GM23248 (cell line): ENCODE data around the gene SLC39A3. TPM values are rescaled to one million over a fixed set of nuclear protein-coding genes. Genes with fewer than 3 reads are reported as not detected.

Experiments used
- DNase-seq: peaks from one replicate; pipeline ENCODE4 v3.0.0-alpha.2; 2015
- H2AFZ ChIP-seq: fragments of 200-600 bp; sonication (generic); 2 replicates; pipeline ENCODE4 v1.6.1; 2016; ENCODE audit warnings: antibody characterized with exemption
- H3F3A ChIP-seq: fragments of 200-600 bp; sonication (generic); 2 replicates; pipeline ENCODE4 v1.6.1; 2016; ENCODE audit warnings: mild to moderate bottlenecking, antibody characterized with exemption, mixed run types; ENCODE audit not compliant: insufficient read depth
- H3K27ac ChIP-seq: fragments of 200-600 bp; sonication (generic); 2 replicates; pipeline ENCODE4 v1.5.1; 2016; ENCODE audit warnings: mild to moderate bottlenecking
- H3K27me3 ChIP-seq: fragments of 200-600 bp; sonication (generic); replicated peaks from 2 replicates; pipeline ENCODE4 v1.6.1; 2016; ENCODE audit warnings: mild to moderate bottlenecking; ENCODE audit not compliant: insufficient read depth
- H3K36me3 ChIP-seq: fragments of 200-600 bp; sonication (generic); 2 replicates; pipeline ENCODE4 v1.6.1; 2016; ENCODE audit warnings: low read depth, mild to moderate bottlenecking
- H3K4me1 ChIP-seq: fragments of 200-600 bp; sonication (generic); 2 replicates; pipeline ENCODE4 v1.6.1; 2016; ENCODE audit warnings: mild to moderate bottlenecking; ENCODE audit not compliant: insufficient read depth
- H3K4me2 ChIP-seq: fragments of 200-600 bp; sonication (generic); one replicate; pipeline ENCODE4 v1.6.1; 2016; ENCODE audit warnings: mild to moderate bottlenecking; ENCODE audit not compliant: unreplicated experiment
- H3K4me3 ChIP-seq: fragments of 200-600 bp; sonication (generic); 2 replicates; pipeline ENCODE4 v1.5.1; 2016; ENCODE audit warnings: mild to moderate bottlenecking
- H3K79me2 ChIP-seq: fragments of 200-600 bp; sonication (generic); 2 replicates; pipeline ENCODE4 v1.6.1; 2016; ENCODE audit warnings: mild to moderate bottlenecking; ENCODE audit not compliant: insufficient read depth
- H3K9ac ChIP-seq: fragments of 200-600 bp; sonication (generic); 2 replicates; pipeline ENCODE4 v1.6.1; 2016; ENCODE audit warnings: mild to moderate bottlenecking
- H3K9me2 ChIP-seq: fragments of 200-600 bp; sonication (generic); 2 replicates; pipeline ENCODE4 v1.6.1; 2016; ENCODE audit warnings: mixed run types, mild to moderate bottlenecking, moderate library complexity; ENCODE audit not compliant: insufficient read depth
- H3K9me3 ChIP-seq: fragments of 200-600 bp; sonication (generic); one replicate; pipeline ENCODE4 v1.6.1; 2017; ENCODE audit warnings: low read depth
- H4K20me1 ChIP-seq: fragments of 200-600 bp; sonication (generic); 2 replicates; pipeline ENCODE4 v1.6.0; 2016; ENCODE audit not compliant: insufficient read depth
- EZH2 ChIP-seq: fragments of 200-600 bp; sonication (generic); IDR thresholded peaks from 2 replicates; pipeline ENCODE4 v1.6.1; 2018; ENCODE audit warnings: antibody characterized with exemption, mild to moderate bottlenecking; ENCODE audit not compliant: insufficient read depth, poor library complexity, severe bottlenecking
- EZH2phosphoT487 ChIP-seq: fragments of 200-600 bp; sonication (generic); IDR thresholded peaks from 2 replicates; pipeline ENCODE4 v1.6.1; 2018; ENCODE audit warnings: antibody characterized with exemption, moderate library complexity, mild to moderate bottlenecking, low read depth; ENCODE audit not compliant: insufficient read depth
- WGBS, 2 experiments: methylation state at CpG; one replicate each; pipeline ENCODE4 v1.1.6; 2015 to 2017; ENCODE audit warnings: low lambda C conversion rate in 2 of 2, low coverage in 1 of 2; ENCODE audit errors: missing lambda C conversion rate in 2 of 2; 5-methylcytosine and 5-hydroxymethylcytosine counted together
- in situ Hi-C: fragments of 300-500 bp; cut with MboI; formaldehyde crosslinking; loops from 2 replicates; pipeline ENCODE4 v1.15.0; 2020
- polyA plus RNA-seq: library from polyadenylated mRNA; unstranded; fragments of >200 nt; fragmentation: Nextera tagmentation; extraction: Ambion mirVana; gene quantifications from 2 replicates; pipeline ENCODE4 v1.2.1, GENCODE V29; 2016
- total RNA-seq: library from RNA; depleted of rRNA; stranded (reverse); fragments of >200 nt; shearing (Covaris generic); gene quantifications from 2 replicates; pipeline ENCODE4 v1.2.3, GENCODE V29; 2014

The SLC39A3 gene
- total and polyA plus RNA-seq, 2 experiments from 2014 or later, result 45.2 to 50.9 TPM

- H3K79me2 ChIP-seq, result no peaks in the 10 kb centered on the region
- H3K9me2 ChIP-seq, result no peaks in the 10 kb centered on the region
- H3K27ac ChIP-seq, result no peak overlapping the region
- H3K9ac ChIP-seq, result no peak overlapping the region
- no peaks in the 10 kb centered on the region; the same call in 1 of the 2 replicates for H3K36me3 ChIP-seq
- no peak overlapping the region for H2AFZ ChIP-seq
- H3K4me1 ChIP-seq, result no peaks in the 10 kb centered on the region
- no peak overlapping the region for H3K4me3 ChIP-seq
- H4K20me1 ChIP-seq, result no peaks in the 10 kb centered on the region
- in situ Hi-C loops, result no loop called here
- TF ChIP-seq EZH2 (no peak), EZH2phosphoT487 (no peak)
- no peaks in the 10 kb centered on the region for H3F3A ChIP-seq
- 91% methylated on average over 35 to 48 of the region's 48 CpGs for WGBS, 2 experiments
- H3K27me3 ChIP-seq, result no peaks in the 10 kb centered on the region
- DNase-seq, result no peak
- no peaks in the 10 kb centered on the region for H3K9me3 ChIP-seq
- H3K4me2 ChIP-seq, result no peak overlapping the region
These were observed 17.4 kb upstream of the SLC39A3 start for GRCh38 chr19:2756921-2757881.

- no peaks in the 10 kb centered on the region for H3K27me3 ChIP-seq
- no peaks in the 10 kb centered on the region for H3K9me2 ChIP-seq
- no peaks in the 10 kb centered on the region for H4K20me1 ChIP-seq
- WGBS, 2 experiments, result 75 to 82% methylated on average over 6 to 8 of the region's 8 CpGs
- H3K4me1 ChIP-seq, result no peaks in the 10 kb centered on the region
- H3F3A ChIP-seq, result no peaks in the 10 kb centered on the region
- H3K9me3 ChIP-seq, result no peaks in the 10 kb centered on the region
- in situ Hi-C loops, result no loop called here
- no peak for DNase-seq
- H3K4me2 ChIP-seq, result no peak overlapping the region
- TF ChIP-seq EZH2phosphoT487 (no peak), EZH2 (no peak)
- no peak overlapping the region for H3K27ac ChIP-seq
- no peak overlapping the region for H2AFZ ChIP-seq
- no peak overlapping the region for H3K9ac ChIP-seq
- no peak overlapping the region for H3K4me3 ChIP-seq
- H3K36me3 ChIP-seq, result no peaks in the 10 kb centered on the region; the same call in 1 of the 2 replicates
- no peaks in the 10 kb centered on the region for H3K79me2 ChIP-seq
These were observed 16.7 kb upstream of the SLC39A3 start for GRCh38 chr19:2756477-2756876.

GRCh38 chr19:2755811-2756210, 16.0 kb upstream of the SLC39A3 start:
- no peak overlapping the region for H2AFZ ChIP-seq
- no peaks in the 10 kb centered on the region for H3F3A ChIP-seq
- no peak overlapping the region for H3K4me2 ChIP-seq
- no peaks in the 10 kb centered on the region for H4K20me1 ChIP-seq
- WGBS, 2 experiments, result 95 to 96% methylated on average over 16 of the region's 16 CpGs
- H3K27ac ChIP-seq, result no peak overlapping the region
- no peak for DNase-seq
- H3K9me2 ChIP-seq, result no peaks in the 10 kb centered on the region
- no peaks in the 10 kb centered on the region for H3K9me3 ChIP-seq
- no peaks in the 10 kb centered on the region for H3K79me2 ChIP-seq
- H3K4me1 ChIP-seq, result no peaks in the 10 kb centered on the region
- H3K36me3 ChIP-seq, result no peaks in the 10 kb centered on the region; the same call in 1 of the 2 replicates
- H3K4me3 ChIP-seq, result no peak overlapping the region
- in situ Hi-C loops, result no loop called here
- H3K27me3 ChIP-seq, result no peaks in the 10 kb centered on the region
- no peak overlapping the region for H3K9ac ChIP-seq
- TF ChIP-seq EZH2phosphoT487 (no peak), EZH2 (no peak)

- H2AFZ ChIP-seq, result no peak overlapping the region
- H3K27me3 ChIP-seq, result no peaks in the 10 kb centered on the region
- no peaks in the 10 kb centered on the region for H3K79me2 ChIP-seq
- H3K4me3 ChIP-seq, result no peak overlapping the region
- no peaks in the 10 kb centered on the region for H4K20me1 ChIP-seq
- no peak overlapping the region for H3K9ac ChIP-seq
- DNase-seq, result no peak
- TF ChIP-seq EZH2phosphoT487, result no peak
- no peak for TF ChIP-seq EZH2
- in situ Hi-C loops, result no loop called here
- no peaks in the 10 kb centered on the region for H3F3A ChIP-seq
- H3K27ac ChIP-seq, result no peak overlapping the region
- H3K36me3 ChIP-seq, result no peaks in the 10 kb centered on the region
- WGBS, 2 experiments, result 89 to 90% methylated on average over 7 to 16 of the region's 16 CpGs
- H3K4me1 ChIP-seq, result no peaks in the 10 kb centered on the region
- no peaks in the 10 kb centered on the region for H3K9me3 ChIP-seq
- no peak overlapping the region for H3K4me2 ChIP-seq
- no peaks in the 10 kb centered on the region for H3K9me2 ChIP-seq
These were observed 15.6 kb upstream of the SLC39A3 start for GRCh38 chr19:2755448-2755705.
